Panc1 (cell line): ENCODE data around the gene SLC22A16.

Source experiments
- POLR2AphosphoS5 ChIP-seq: IDR thresholded peaks from 2 replicates; pipeline ENCODE4 v1.6.1; 2012; ENCODE audit warnings: mild to moderate bottlenecking, low read depth, low read length, moderate library complexity
- TF ChIP-seq, protein P1 (sequence below): fragments of 450-650 bp; IDR thresholded peaks from 2 replicates; pipeline ENCODE4 v1.5.1; 2017; ENCODE audit warnings: mild to moderate bottlenecking

- TF ChIP-seq, protein P1, sequence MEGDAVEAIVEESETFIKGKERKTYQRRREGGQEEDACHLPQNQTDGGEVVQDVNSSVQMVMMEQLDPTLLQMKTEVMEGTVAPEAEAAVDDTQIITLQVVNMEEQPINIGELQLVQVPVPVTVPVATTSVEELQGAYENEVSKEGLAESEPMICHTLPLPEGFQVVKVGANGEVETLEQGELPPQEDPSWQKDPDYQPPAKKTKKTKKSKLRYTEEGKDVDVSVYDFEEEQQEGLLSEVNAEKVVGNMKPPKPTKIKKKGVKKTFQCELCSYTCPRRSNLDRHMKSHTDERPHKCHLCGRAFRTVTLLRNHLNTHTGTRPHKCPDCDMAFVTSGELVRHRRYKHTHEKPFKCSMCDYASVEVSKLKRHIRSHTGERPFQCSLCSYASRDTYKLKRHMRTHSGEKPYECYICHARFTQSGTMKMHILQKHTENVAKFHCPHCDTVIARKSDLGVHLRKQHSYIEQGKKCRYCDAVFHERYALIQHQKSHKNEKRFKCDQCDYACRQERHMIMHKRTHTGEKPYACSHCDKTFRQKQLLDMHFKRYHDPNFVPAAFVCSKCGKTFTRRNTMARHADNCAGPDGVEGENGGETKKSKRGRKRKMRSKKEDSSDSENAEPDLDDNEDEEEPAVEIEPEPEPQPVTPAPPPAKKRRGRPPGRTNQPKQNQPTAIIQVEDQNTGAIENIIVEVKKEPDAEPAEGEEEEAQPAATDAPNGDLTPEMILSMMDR, result no peak
- no peak for TF ChIP-seq POLR2AphosphoS5
Measured at GRCh38 chr6:110520209-110520965, 44.0 kb upstream of the SLC22A16 start.
